ENCODE results near the gene PPP3R2.
A peak's percentile ranks its signal among the peaks of the same experiment; 100 is the strongest.

DNA sequence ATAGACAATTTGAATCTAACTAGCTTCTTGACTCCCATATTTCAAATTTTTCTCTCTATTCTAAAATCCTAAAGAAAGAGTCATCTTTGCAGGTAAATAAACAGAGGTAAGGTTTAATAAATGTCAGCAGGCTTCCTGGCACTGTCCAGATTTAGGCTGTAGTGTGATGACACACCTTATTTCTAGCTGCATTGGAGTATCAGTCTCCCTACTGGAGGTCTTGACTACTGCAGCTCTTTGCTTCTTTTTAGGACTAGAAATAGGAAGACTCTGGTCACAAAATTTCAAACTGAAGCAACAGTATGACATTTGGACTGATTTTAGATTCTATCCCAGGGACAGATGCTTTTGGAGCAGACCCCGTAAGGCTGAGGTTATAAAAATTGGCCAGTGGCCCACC lies 40.7 kb upstream of the PPP3R2 start:
- TF ChIP-seq POLR2A (IDR thresholded peaks at IDR 0.05), result no peak
- TF ChIP-seq, protein P1, sequence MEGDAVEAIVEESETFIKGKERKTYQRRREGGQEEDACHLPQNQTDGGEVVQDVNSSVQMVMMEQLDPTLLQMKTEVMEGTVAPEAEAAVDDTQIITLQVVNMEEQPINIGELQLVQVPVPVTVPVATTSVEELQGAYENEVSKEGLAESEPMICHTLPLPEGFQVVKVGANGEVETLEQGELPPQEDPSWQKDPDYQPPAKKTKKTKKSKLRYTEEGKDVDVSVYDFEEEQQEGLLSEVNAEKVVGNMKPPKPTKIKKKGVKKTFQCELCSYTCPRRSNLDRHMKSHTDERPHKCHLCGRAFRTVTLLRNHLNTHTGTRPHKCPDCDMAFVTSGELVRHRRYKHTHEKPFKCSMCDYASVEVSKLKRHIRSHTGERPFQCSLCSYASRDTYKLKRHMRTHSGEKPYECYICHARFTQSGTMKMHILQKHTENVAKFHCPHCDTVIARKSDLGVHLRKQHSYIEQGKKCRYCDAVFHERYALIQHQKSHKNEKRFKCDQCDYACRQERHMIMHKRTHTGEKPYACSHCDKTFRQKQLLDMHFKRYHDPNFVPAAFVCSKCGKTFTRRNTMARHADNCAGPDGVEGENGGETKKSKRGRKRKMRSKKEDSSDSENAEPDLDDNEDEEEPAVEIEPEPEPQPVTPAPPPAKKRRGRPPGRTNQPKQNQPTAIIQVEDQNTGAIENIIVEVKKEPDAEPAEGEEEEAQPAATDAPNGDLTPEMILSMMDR (IDR thresholded peaks at IDR 0.05), result peak in 1 of 4 donors; percentile 9
